Measurements from ENCODE around the gene VOPP1.

- TF ChIP-seq, protein P1, sequence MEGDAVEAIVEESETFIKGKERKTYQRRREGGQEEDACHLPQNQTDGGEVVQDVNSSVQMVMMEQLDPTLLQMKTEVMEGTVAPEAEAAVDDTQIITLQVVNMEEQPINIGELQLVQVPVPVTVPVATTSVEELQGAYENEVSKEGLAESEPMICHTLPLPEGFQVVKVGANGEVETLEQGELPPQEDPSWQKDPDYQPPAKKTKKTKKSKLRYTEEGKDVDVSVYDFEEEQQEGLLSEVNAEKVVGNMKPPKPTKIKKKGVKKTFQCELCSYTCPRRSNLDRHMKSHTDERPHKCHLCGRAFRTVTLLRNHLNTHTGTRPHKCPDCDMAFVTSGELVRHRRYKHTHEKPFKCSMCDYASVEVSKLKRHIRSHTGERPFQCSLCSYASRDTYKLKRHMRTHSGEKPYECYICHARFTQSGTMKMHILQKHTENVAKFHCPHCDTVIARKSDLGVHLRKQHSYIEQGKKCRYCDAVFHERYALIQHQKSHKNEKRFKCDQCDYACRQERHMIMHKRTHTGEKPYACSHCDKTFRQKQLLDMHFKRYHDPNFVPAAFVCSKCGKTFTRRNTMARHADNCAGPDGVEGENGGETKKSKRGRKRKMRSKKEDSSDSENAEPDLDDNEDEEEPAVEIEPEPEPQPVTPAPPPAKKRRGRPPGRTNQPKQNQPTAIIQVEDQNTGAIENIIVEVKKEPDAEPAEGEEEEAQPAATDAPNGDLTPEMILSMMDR (IDR thresholded peaks at IDR 0.05): no peak
- no peak for TF ChIP-seq POLR2A (IDR thresholded peaks at IDR 0.05)
Observed at GRCh38 chr7:55427800-55428199, 144.5 kb downstream of the VOPP1 start.
